Smooth muscle cell (in vitro differentiated cells): ENCODE measurements around the gene PGLYRP2. TPM values are rescaled to one million over a fixed set of nuclear protein-coding genes. Genes with fewer than 3 reads are reported as not detected.

Source experiments
- DNase-seq: peaks from one replicate; lab custom pipeline; 2025; ENCODE audit not compliant: unreplicated experiment; lab: John Stamatoyannopoulos, UW
- H2AFZ ChIP-seq: fragments of 200-600 bp; sonication (generic); 2 replicates; pipeline ENCODE4 v1.6.0; 2016; ENCODE audit warnings: antibody characterized with exemption, low read depth, mild to moderate bottlenecking
- H3F3A ChIP-seq: fragments of 200-600 bp; sonication (generic); 2 replicates; pipeline ENCODE4 v1.6.0; 2017; ENCODE audit warnings: antibody characterized with exemption, low read depth
- H3K27ac ChIP-seq: fragments of 200-600 bp; sonication (generic); 2 replicates; pipeline ENCODE4 v1.5.1; 2016; ENCODE audit warnings: low read depth, mild to moderate bottlenecking
- H3K27me3 ChIP-seq: fragments of 200-600 bp; sonication (generic); 2 replicates; pipeline ENCODE4 v1.6.1; 2016; ENCODE audit warnings: low read depth, mild to moderate bottlenecking
- H3K36me3 ChIP-seq: fragments of 200-600 bp; sonication (generic); 2 replicates; pipeline ENCODE4 v1.5.1; 2016; ENCODE audit warnings: low read depth
- H3K4me1 ChIP-seq: fragments of 200-600 bp; sonication (generic); 2 replicates; pipeline ENCODE4 v1.5.1; 2016; ENCODE audit warnings: low read depth
- H3K4me2 ChIP-seq: fragments of 200-600 bp; sonication (generic); 2 replicates; pipeline ENCODE4 v1.6.0; 2016; ENCODE audit warnings: mild to moderate bottlenecking
- H3K4me3 ChIP-seq: fragments of 200-600 bp; sonication (generic); 2 replicates; pipeline ENCODE4 v1.5.1; 2016; ENCODE audit warnings: mild to moderate bottlenecking
- H3K79me2 ChIP-seq: fragments of 200-600 bp; sonication (generic); 2 replicates; pipeline ENCODE4 v1.6.0; 2016; ENCODE audit warnings: low read depth, mild to moderate bottlenecking
- H3K9ac ChIP-seq: fragments of 200-600 bp; sonication (generic); 2 replicates; pipeline ENCODE4 v1.6.0; 2016; ENCODE audit warnings: low read depth
- H3K9me3 ChIP-seq: fragments of 200-600 bp; sonication (generic); replicated peaks from 2 replicates; pipeline ENCODE4 v1.5.1; 2016; ENCODE audit warnings: low read depth
- H4K20me1 ChIP-seq: fragments of 200-600 bp; sonication (generic); 2 replicates; pipeline ENCODE4 v1.6.0; 2016; ENCODE audit warnings: low read depth
- CTCF ChIP-seq: fragments of 200-600 bp; sonication (generic); IDR thresholded peaks from 2 replicates; pipeline ENCODE4 v1.5.1; 2017; ENCODE audit warnings: borderline replicate concordance, mild to moderate bottlenecking, antibody characterized with exemption; ENCODE audit not compliant: insufficient read depth, poor library complexity, severe bottlenecking
- WGBS: methylation state at CpG from one replicate; pipeline ENCODE4 v1.1.7; 2016; ENCODE audit warnings: low lambda C conversion rate; 5-methylcytosine and 5-hydroxymethylcytosine counted together
- polyA plus RNA-seq: library from polyadenylated mRNA; unstranded; fragments of >200 nt; fragmentation: Nextera tagmentation; extraction: Ambion mirVana; gene quantifications from 2 replicates; pipeline ENCODE4 v1.2.1, GENCODE V29; 2016
- total RNA-seq: library from RNA; depleted of rRNA; stranded (reverse); fragments of >200 nt; gene quantifications from 2 replicates; pipeline ENCODE4 v1.2.3, GENCODE V29; 2014

The PGLYRP2 gene
- total and polyA plus RNA-seq, 2 experiments from 2014 or later, result not detected

GRCh38 chr19:15433519-15434069 lies 45.7 kb downstream of the PGLYRP2 start:
- H3K9me3 ChIP-seq, result no peaks in the 10 kb centered on the region
- H3K9ac ChIP-seq, result no peak overlapping the region
- H3K27ac ChIP-seq, result peak overlapping the region; percentile 23
- TF ChIP-seq CTCF, result no peak
- 73% methylated on average over 8 of the region's 8 CpGs for WGBS
- H3K27me3 ChIP-seq, result no peaks in the 10 kb centered on the region
- peaks cover 36% of the 10 kb centered on the region for H3K79me2 ChIP-seq
- H2AFZ ChIP-seq, result peak overlapping the region; percentile 89
- no peak for DNase-seq
- no peaks in the 10 kb centered on the region for H3K36me3 ChIP-seq
- peaks cover 31% of the 10 kb centered on the region for H4K20me1 ChIP-seq
- H3F3A ChIP-seq, result peaks cover 4% of the 10 kb centered on the region
- H3K4me3 ChIP-seq, result peak overlapping the region; percentile 76
- peak overlapping the region; percentile 85 for H3K4me2 ChIP-seq
- H3K4me1 ChIP-seq, result peaks cover 14% of the 10 kb centered on the region

- TF ChIP-seq CTCF, result no peak
- H3K4me2 ChIP-seq, result peak overlapping the region; percentile 85
- H3K36me3 ChIP-seq, result no peaks in the 10 kb centered on the region
- H4K20me1 ChIP-seq, result peaks cover 39% of the 10 kb centered on the region
- H3K9ac ChIP-seq, result peak overlapping the region; percentile 47
- H3K9me3 ChIP-seq, result no peaks in the 10 kb centered on the region
- H2AFZ ChIP-seq, result peak overlapping the region; percentile 89
- H3K27me3 ChIP-seq, result no peaks in the 10 kb centered on the region
- peaks cover 4% of the 10 kb centered on the region for H3F3A ChIP-seq
- H3K4me3 ChIP-seq, result peak overlapping the region; percentile 76
- peak overlapping the region; percentile 23 for H3K27ac ChIP-seq
- peak; percentile 74 for DNase-seq
- H3K4me1 ChIP-seq, result peaks cover 14% of the 10 kb centered on the region
- peaks cover 37% of the 10 kb centered on the region for H3K79me2 ChIP-seq
- WGBS, result under 1% methylated on average over 61 of the region's 75 CpGs
Measured at GRCh38 chr19:15432629-15433518, 46.4 kb downstream of the PGLYRP2 start.

GRCh38 chr19:15432018-15432494 lies 47.2 kb downstream of the PGLYRP2 start:
- Histone ChIP-seq H4K20me1 (peaks cover 41% of the 10 kb centered on the region), H3K36me3 (no peaks in the 10 kb centered on the region), H3K9ac (peak overlapping the region; percentile 95), H3K4me1 (peaks cover 14% of the 10 kb centered on the region), H3K4me2 (peak overlapping the region; percentile 98), H3K4me3 (peak overlapping the region; percentile 93), H3K79me2 (peaks cover 37% of the 10 kb centered on the region), H2AFZ (no peak overlapping the region), H3F3A (peaks cover 4% of the 10 kb centered on the region), H3K9me3 (no peaks in the 10 kb centered on the region), H3K27me3 (no peaks in the 10 kb centered on the region), H3K27ac (peak overlapping the region; percentile 65)
- no peak for TF ChIP-seq CTCF
- DNase-seq, result no peak
- WGBS, result 4% methylated on average over 17 of the region's 44 CpGs
